GM12891 (cell line): ENCODE results near the gene SYT5.
"Not testable (repeated sequence)": the region's sequence is repeated elsewhere in the genome, so short reads cannot be mapped to it uniquely, and the experiment has no call there.

Source experiments
- DNase-seq: peaks from one replicate; pipeline ENCODE4 v3.0.0; 2011; ENCODE audit warnings: low spot score; ENCODE audit not compliant: insufficient read length
- FAIRE-seq: peaks from 2 replicates; lab custom pipeline; 2011; peaks lifted over from hg19 to GRCh38; lab: Jason Lieb, UNC
- PAX5 ChIP-seq: IDR thresholded peaks from 2 replicates; pipeline ENCODE4 v1.6.1; 2011; ENCODE audit warnings: low read length, moderate library complexity, mild to moderate bottlenecking; ENCODE audit not compliant: insufficient read depth, severe bottlenecking
- POLR2A ChIP-seq: IDR thresholded peaks from 2 replicates; pipeline ENCODE4 v1.6.1; 2011; ENCODE audit warnings: low read depth, low read length, control low read depth
- POLR2AphosphoS5 ChIP-seq: IDR thresholded peaks from 2 replicates; pipeline ENCODE4 v1.6.1; 2011; ENCODE audit warnings: low read depth, low read length, control low read depth
- POU2F2 ChIP-seq: IDR thresholded peaks from 2 replicates; pipeline ENCODE4 v1.6.1; 2011; ENCODE audit warnings: low read depth, mild to moderate bottlenecking, control low read depth, low read length, moderate library complexity
- SPI1 ChIP-seq: IDR thresholded peaks from 2 replicates; pipeline ENCODE4 v1.6.1; 2011; ENCODE audit warnings: low read depth, low read length, control low read depth
- TAF1 ChIP-seq: IDR thresholded peaks from 2 replicates; pipeline ENCODE4 v1.6.1; 2011; ENCODE audit warnings: low read depth, low read length, control low read depth

SYT5 gene

GRCh38 chr19:55156202-55157063 lies 23.7 kb downstream of the SYT5 start:
- TF ChIP-seq POLR2A: no peak
- no peak for TF ChIP-seq POLR2AphosphoS5
- TF ChIP-seq SPI1: no peak
- no peak for FAIRE-seq
- peak; percentile 66 for DNase-seq

DNA sequence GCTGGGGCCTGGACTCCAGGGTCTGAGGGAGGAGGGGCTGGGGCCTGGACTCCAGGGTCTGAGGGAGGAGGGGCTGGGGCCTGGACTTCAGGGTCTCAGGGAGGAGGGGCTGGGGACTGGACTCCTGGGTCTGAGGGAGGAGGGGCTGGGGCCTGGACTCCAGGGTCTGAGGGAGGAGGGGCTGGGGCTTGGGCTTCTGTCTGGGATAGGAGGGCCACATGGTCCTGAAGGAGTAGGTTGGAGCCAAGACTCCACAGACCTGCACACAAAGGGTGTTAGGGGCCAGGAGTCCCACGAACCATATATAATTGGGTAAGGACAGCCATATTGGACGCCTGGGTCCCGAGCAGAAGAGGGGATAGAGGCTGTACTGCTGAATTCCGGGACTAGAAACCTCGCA lies 24.3 kb downstream of the SYT5 start:
- DNase-seq, FAIRE-seq: not testable (repeated sequence)

DNA sequence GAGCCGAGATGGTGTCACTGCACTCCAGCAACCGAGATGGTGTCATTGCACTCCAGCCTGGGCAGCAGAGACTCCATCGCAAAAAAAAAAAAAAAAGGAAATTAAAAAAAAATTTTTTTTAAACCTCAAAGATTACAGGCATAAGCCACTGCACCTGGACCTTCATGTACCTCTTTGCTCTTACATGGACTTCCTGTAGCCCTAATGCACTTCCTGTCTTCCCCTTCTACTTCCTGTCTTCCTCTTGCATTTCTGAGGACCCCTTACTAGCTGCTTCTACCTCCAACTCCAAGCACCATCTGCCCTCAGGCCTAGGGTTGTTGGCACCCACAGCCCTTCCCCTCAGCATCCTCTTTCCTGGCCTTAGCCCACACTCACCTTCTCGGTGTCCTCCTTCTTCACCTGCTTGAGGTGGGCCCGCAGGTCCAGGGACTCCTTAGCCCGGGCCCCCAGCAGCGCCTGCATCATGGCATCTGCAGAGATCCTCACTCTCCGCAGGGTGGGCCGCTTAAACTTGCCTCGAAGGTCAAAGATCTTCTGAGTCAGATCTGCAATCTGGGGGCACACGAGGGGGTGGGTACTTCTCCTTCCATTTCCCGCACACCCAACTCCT lies 26.3 kb downstream of the SYT5 start:
- DNase-seq (no peak), FAIRE-seq (no peak)
- TF ChIP-seq POLR2A: no peak

DNA sequence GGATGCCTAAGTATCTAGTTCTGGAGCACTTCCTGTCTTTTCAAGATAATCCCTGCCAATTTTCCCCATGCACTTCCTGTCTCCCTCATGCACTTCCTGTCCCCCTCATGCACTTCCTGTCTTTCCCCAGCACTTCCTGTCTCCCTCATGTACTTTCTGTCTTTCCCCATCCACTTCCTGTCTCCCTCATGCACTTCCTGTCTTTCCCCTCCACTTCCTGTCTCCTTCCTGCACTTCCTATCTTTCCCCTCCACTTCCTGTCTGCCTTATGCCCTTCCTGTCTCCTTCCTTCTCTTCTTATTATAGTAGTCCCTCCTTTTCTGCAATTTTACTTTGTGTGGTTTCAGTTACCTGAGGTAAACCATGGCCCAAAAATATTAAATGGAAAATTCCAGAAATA lies 28.1 kb downstream of the SYT5 start:
- FAIRE-seq (no peak), DNase-seq (no peak)
- 0 out of 2 replicates have a peak, but pooled peaks have one; percentile 9 for TF ChIP-seq SPI1
- no peak for TF ChIP-seq TAF1

DNA sequence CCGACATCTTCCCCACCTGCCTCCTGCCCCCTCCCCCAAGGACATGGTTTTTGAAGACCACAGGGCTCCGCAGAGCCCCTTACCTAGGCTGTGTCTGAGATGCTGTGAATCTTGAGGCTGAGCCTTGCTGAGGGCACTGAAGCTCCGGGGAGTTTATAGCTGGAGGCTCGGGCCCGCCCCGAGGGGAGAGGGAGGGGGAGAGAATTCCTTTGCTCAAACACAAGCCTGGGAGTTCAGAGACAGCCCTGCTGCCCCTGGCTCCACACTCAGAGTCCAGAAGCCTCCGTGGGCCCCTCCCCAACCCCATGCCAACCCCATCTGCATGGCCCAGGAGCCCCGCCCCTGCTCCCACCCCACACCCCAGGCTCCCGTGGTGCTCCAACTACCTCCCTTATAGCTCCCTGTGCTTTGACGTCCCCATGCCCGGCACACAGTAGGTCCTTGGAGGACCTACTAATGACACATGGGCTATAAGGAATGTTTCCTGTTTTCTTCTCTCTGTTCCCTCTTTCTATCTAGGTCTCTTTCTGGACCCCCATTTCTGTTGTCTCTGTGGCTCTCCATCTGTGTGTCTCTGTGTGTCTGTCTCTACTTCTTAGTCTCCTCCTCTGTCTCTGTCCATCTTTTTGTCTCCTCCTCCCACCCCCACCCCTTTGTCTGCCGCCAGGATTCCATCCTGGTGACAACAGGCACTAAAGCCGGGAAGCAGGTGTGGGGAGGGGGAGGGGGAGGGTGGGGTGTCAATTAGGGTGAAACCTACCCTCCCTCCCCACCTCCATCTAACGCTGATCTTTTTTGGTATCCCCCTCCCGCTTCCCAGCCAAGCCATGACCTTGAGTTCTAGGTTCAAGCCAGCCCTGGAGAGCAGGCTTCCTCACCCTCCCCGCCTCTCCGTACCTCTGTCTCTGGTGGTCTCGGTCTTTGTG lies 30.7 kb downstream of the SYT5 start, which contains the start of gene TNNT1:
TSS of gene TNNT1 (minus strand) at position 129 of the 926 bp plus-strand sequence. CDS start 2,049 bp downstream, outside the sequence.
- FAIRE-seq (no peak), DNase-seq (no peak)
- TF ChIP-seq SPI1: no peak
- TF ChIP-seq PAX5: no peak
- no peak for TF ChIP-seq POLR2A
- TF ChIP-seq TAF1: no peak
- TF ChIP-seq POU2F2: no peak
- no peak for TF ChIP-seq POLR2AphosphoS5

GRCh38 chr19:55147545-55148251 lies 32.4 kb downstream of the SYT5 start:
- DNase-seq (no peak), FAIRE-seq (no peak)
- TF ChIP-seq POLR2AphosphoS5 (no peak), POU2F2 (no peak), POLR2A (no peak), SPI1 (no peak), PAX5 (no peak)

DNA sequence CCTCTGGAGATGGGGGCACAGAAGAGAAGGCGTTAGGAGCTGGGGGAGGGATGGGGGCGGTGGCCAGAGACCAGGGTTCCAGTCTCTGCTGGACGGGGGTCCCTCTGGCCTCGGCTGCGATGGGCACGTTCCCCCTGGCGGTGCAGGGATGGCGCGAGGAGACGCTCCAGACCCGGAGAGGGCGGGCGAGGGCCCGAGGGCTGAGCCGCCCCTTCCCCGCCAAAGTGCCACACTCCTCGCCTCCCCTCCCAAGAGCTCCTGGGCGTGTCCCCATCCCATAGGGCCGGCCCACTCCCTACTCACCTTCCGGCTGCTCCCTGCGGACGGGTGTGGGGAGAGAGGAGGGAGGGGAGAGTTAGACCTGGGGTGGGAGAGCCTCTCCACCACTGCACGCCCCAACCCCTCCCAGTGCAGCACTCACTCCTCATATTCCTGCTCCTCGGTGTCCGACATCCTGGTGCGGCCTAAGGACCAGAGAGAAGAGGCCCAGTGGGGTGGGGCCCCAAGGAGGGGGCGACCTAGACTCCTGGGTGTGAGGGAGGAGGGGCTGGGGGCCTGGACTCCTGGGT lies 33.3 kb downstream of the SYT5 start:
- TF ChIP-seq SPI1: no peak
- no peak for TF ChIP-seq POLR2AphosphoS5
- no peak for TF ChIP-seq POU2F2
- no peak for TF ChIP-seq POLR2A
- TF ChIP-seq TAF1: no peak
- TF ChIP-seq PAX5: no peak
- DNase-seq (no peak), FAIRE-seq (no peak)

DNA sequence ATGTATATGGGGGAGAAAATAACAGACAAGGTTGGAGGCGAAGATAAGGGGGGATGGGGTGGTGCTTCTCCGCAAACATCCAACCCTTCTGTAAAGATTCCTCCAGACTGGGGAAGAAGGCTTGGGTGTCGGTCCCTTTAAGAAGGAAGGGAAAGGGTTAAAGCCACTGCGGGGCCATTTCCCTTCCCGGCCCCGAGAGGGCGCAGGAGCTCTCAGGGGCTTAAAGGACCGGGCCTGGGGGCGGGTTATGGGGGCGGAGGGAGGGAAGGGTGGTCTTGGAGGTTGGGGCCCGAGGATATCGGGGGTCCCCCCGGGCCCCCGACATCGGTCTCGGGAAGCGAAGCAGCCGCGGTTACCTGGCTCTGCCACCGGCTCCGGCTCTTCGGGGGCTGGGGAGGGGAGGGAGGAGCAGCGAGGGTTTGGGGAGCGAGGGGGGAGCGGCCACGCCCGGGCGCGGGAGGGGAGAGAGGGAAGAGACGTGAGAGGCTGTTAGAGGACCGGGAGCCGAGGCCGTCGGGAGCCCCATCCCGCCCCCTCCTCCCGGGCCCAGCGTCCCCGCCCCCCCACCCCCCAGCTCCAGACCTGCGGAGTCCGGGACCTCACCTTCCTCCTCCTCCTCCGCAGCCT lies 33.9 kb downstream of the SYT5 start:
- TF ChIP-seq TAF1: no peak
- TF ChIP-seq POU2F2: no peak
- no peak for TF ChIP-seq POLR2AphosphoS5
- TF ChIP-seq SPI1: no peak
- TF ChIP-seq POLR2A: no peak
- no peak for TF ChIP-seq PAX5
- DNase-seq: peak; percentile 72
- no peak for FAIRE-seq

- DNase-seq (no peak), FAIRE-seq (no peak)
- no peak for TF ChIP-seq POLR2A
These were observed 34.9 kb downstream of the SYT5 start for GRCh38 chr19:55145232-55145631.
